Lower leg skin (tissue), 4 donors: ENCODE data around the gene UBA52. TPM values are rescaled to one million over a fixed set of nuclear protein-coding genes. Genes with fewer than 3 reads are reported as not detected.

Experiments used
- total RNA-seq, 4 donors: library from RNA; depleted of rRNA; stranded (reverse); fragments of >200 nt; gene quantifications; one replicate each; pipeline ENCODE4 v1.1.0, GENCODE V29; 2016

Gene UBA52
- total RNA-seq, 4 donors from 2014 or later = 625 to 1,001 (median 848) TPM

Other genes starting within 250 kb of the UBA52 start
- gene LSM4, start 248.8 kb upstream of the UBA52 start, total RNA-seq = 100 to 1,000 TPM in 2 of 4 donors, 10 to 100 TPM in 2; 59.7 to 149 (median 105) TPM
- gene PGPEP1, start 231.3 kb upstream of the UBA52 start, total RNA-seq = 1 to 10 TPM; 2.4 to 7.1 (median 4.8) TPM
- gene GDF15, start 185.7 kb upstream of the UBA52 start, total RNA-seq = 1 to 10 TPM in 2 of 4 donors, under 1 TPM in 1, not detected in 1; 0.49 to 5.1 (median 4.5) TPM
- gene LRRC25, start 174.2 kb upstream of the UBA52 start, total RNA-seq = 1 to 10 TPM in 3 of 4 donors, not detected in 1; 1.2 to 3.4 (median 2.2) TPM
- 10 to 100 TPM; 28.8 to 42.0 (median 36.0) TPM for gene SSBP4, start 152.5 kb upstream of the UBA52 start, total RNA-seq
- 10 to 100 TPM; 16.9 to 29.9 (median 22.3) TPM for gene ISYNA1, start 133.7 kb upstream of the UBA52 start, total RNA-seq
- gene ELL, start 49.8 kb upstream of the UBA52 start, total RNA-seq = 10 to 100 TPM; 21.5 to 37.9 (median 24.8) TPM
- 100 to 1,000 TPM; 248 to 285 (median 263) TPM for gene FKBP8, start 28.3 kb upstream of the UBA52 start, total RNA-seq
- gene KXD1, start 14.0 kb upstream of the UBA52 start, total RNA-seq = 10 to 100 TPM; 61.9 to 98.5 (median 89.7) TPM
- 100 to 1,000 TPM in 3 of 4 donors, 10 to 100 TPM in 1; 91.8 to 119 (median 107) TPM for gene REX1BD, start 16.9 kb downstream of the UBA52 start, total RNA-seq
- gene CRLF1, start 34.9 kb downstream of the UBA52 start, total RNA-seq = 10 to 100 TPM; 27.7 to 90.8 (median 40.1) TPM
- gene TMEM59L, start 41.0 kb downstream of the UBA52 start, total RNA-seq = under 1 TPM in 3 of 4 donors, not detected in 1; 0.46 to 0.63 (median 0.52) TPM
- gene KLHL26, start 65.2 kb downstream of the UBA52 start, total RNA-seq = 10 to 100 TPM in 3 of 4 donors, 1 to 10 TPM in 1; 7.9 to 23.2 (median 18.2) TPM
- 1 to 10 TPM; 2.1 to 5.5 (median 4.2) TPM for gene CRTC1, start 111.8 kb downstream of the UBA52 start, total RNA-seq
- 10 to 100 TPM; 12.6 to 18.3 (median 14.9) TPM for gene COMP, start 219.4 kb downstream of the UBA52 start, total RNA-seq